ENCODE data around the gene PSMA3. TPM values are rescaled to one million over a fixed set of nuclear protein-coding genes. Genes with fewer than 3 reads are reported as not detected.

Gene PSMA3
- total and polyA plus RNA-seq, 10 of the 15 experiments (the other 5 are each of a cell fraction or from before 2014, with no cell fraction given) = 142 to 936 (median 400) TPM

GRCh38 chr14:58298477-58299400, 54.1 kb downstream of the PSMA3 start, which contains the start of gene ARID4A (continued):
- TF ChIP-seq PKNOX1 (IDR thresholded peaks at IDR 0.05) (no peak), MEF2B (IDR thresholded peaks at IDR 0.05; ENCODE audit: partially characterized antibody, poor library complexity, severe bottlenecking) (no peak), HCFC1 (IDR thresholded peaks at IDR 0.05; ENCODE audit: low read length) (no peak), SMC3 (IDR thresholded peaks at IDR 0.05; ENCODE audit: borderline replicate concordance, low read length) (no peak), ZNF24 (IDR thresholded peaks at IDR 0.05) (no peak), ZNF687 (IDR thresholded peaks at IDR 0.05) (no peak), ZNF592 (IDR thresholded peaks at IDR 0.05) (no peak), STAT3 (IDR thresholded peaks at IDR 0.05; ENCODE audit: low read depth, low read length) (no peak), CEBPB (IDR thresholded peaks at IDR 0.05; ENCODE audit: borderline replicate concordance in 1 of 2, low read depth in 2 of 2, low read length in 2 of 2) (no peak), RB1 (IDR thresholded peaks at IDR 0.05; ENCODE audit: borderline replicate concordance) (peak; percentile 74; the same call in 1 of the 2 replicates), CHD1 (IDR thresholded peaks at IDR 0.05; ENCODE audit: low read depth, low read length) (0 out of 2 replicates have a peak, but pooled peaks have one; percentile 81), ASH2L (IDR thresholded peaks at IDR 0.05; ENCODE audit: borderline replicate concordance, low read depth) (no peak; the same call in 1 of the 2 replicates), DPF2 (IDR thresholded peaks at IDR 0.05) (peak; percentile 13; the same call in 1 of the 2 replicates), FOS (IDR thresholded peaks at IDR 0.05; ENCODE audit: borderline replicate concordance, extremely low read depth, insufficient read length) (no peak), MEF2A (IDR thresholded peaks at IDR 0.05; ENCODE audit: insufficient read depth, low read depth, low read length) (no peak), HDGF (IDR thresholded peaks at IDR 0.05) (no peak), ELK1 (IDR thresholded peaks at IDR 0.05; ENCODE audit: low read depth, low read length) (no peak), SUZ12 (IDR thresholded peaks at IDR 0.05; ENCODE audit: unreplicated experiment) (no peak)
